Measurements from ENCODE around the gene UBE3C. TPM values are rescaled to one million over a fixed set of nuclear protein-coding genes. Genes with fewer than 3 reads are reported as not detected.

UBE3C gene
- total and polyA plus RNA-seq, 2 of the 13 experiments (the other 11 are each of a cell fraction or from before 2014, with no cell fraction given), result 27.0 to 48.2 TPM

DNA sequence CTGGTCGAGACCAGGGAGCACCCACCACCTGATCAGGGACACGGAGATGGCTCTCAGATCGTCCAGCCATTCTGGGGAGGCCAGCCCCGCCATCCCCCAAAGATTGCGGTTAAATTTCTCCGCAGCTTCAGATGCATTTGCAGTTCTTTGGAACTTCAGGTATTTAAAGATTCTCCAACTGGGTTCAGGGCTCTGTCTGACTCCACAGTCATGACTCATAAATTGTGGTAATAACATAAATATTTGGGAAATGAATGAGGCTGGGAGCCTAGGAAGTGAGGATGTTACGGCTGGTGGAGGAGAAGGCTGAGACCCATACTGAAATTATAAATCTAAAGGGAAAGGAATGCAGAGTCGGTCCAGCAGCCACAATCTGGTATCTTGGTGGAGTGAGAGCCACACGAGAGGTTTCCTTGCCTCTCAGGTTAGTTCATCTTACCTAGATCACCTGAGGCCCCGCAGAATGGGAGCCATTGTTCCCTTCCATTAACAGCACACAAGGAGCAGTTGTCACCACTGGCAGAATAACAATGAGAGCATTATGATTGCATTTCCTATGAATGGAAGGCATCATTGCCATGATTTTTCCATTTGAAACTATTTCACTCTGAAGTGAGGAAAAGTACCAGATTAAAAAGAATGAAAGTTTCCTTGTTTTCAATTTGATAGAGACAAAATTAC lies 171.4 kb downstream of the UBE3C start:
- 19% methylated on average over 6 of the region's 10 CpGs for WGBS (ENCODE audit: low lambda C conversion rate)
- BruUV-seq (replicated peaks), result no TSS peak
- Histone ChIP-seq H4K20me1 (ENCODE audit: insufficient read depth, low read length) (no peaks in the 10 kb centered on the region), H3K4me2 (ENCODE audit: low read depth, low read length) (peak overlapping the region; percentile 60), H2AFZ (ENCODE audit: low read length) (no peak overlapping the region), H3K27me3 (ENCODE audit: control insufficient read depth in 1 of 2, insufficient read depth in 2 of 2, low read length in 2 of 2) (peaks cover 3 to 14% of the 10 kb centered on the region in 2 experiments; a peak in 4 of 5 replicates), H3K4me1 (ENCODE audit: insufficient read depth, low read length) (peaks cover 25% of the 10 kb centered on the region), H3K36me3 (replicated peaks in 1 of 2; ENCODE audit: control insufficient read depth in 1 of 2, insufficient read depth in 2 of 2, low read length in 2 of 2) (no peaks in the 10 kb centered on the region), H3K9me3 (ENCODE audit: low read length) (no peaks in the 10 kb centered on the region), H3K4me3 (replicated peaks in 1 of 3; ENCODE audit: insufficient read depth in 1 of 3, low read depth in 2 of 3, low read length in 3 of 3) (peak overlapping the region in 1 of 3 experiments; percentile 44; a peak in 2 of 6 replicates), H3K9ac (ENCODE audit: insufficient read depth, low read depth, low read length) (peak overlapping the region; percentile 25; the same call in 1 of the 2 replicates), H3K27ac (ENCODE audit: extremely low read length, insufficient read depth, low read length) (no peak overlapping the region), H3K79me2 (ENCODE audit: insufficient read depth, low read length) (no peaks in the 10 kb centered on the region)
- ChIA-PET CTCF (ENCODE audit: low intra/inter-chr PET ratio, low total read pairs) (no interaction called here), POLR2A (interaction anchor here (0.8 kb wide), 1 partner anchor 10 kb away, joined by 3 read pairs; no protein-coding TSS in a partner anchor)
- DNase-seq (ENCODE audit: low spot score) (peak; percentile 74), ATAC-seq (peak; percentile 56), FAIRE-seq (no peak)
- TF ChIP-seq SOX13 (IDR thresholded peaks at IDR 0.05), result no peak
- peak in 1 of 2 experiments; percentile 75; a peak in 2 of 4 replicates for TF ChIP-seq SOX13 (CRISPR knock-in tag; conservative IDR thresholded peaks at IDR 0.05 in 1 of 2, IDR thresholded peaks at IDR 0.05 in 1 of 2)
- TF ChIP-seq SOX6 (IDR thresholded peaks at IDR 0.05), result no peak
- peak; percentile 41; the same call in 1 of the 2 replicates for TF ChIP-seq SOX6 (CRISPR knock-in tag; IDR thresholded peaks at IDR 0.05)
- peak; percentile 57; the same call in 1 of the 2 replicates for TF ChIP-seq SOX5 (CRISPR knock-in tag; IDR thresholded peaks at IDR 0.05; ENCODE audit: borderline replicate concordance)
- TF ChIP-seq EP300 (IDR thresholded peaks at IDR 0.05; ENCODE audit: low read depth in 2 of 2, low read length in 2 of 2), result no peak
- no peak for TF ChIP-seq EP300 (CRISPR knock-in tag; IDR thresholded peaks at IDR 0.05; ENCODE audit: borderline replicate concordance)
- peak; percentile 9; the same call in 1 of the 2 replicates for TF ChIP-seq ARID5B (CRISPR knock-in tag; IDR thresholded peaks at IDR 0.05)
- TF ChIP-seq SAP130 (CRISPR knock-in tag; IDR thresholded peaks at IDR 0.05; ENCODE audit: low read depth), result peak; percentile 17; the same call in 1 of the 2 replicates
- peak; percentile 39 for TF ChIP-seq FOSL2 (CRISPR knock-in tag; IDR thresholded peaks at IDR 0.05)
- TF ChIP-seq ATF2 (CRISPR knock-in tag; IDR thresholded peaks at IDR 0.05), result no peak
- in situ Hi-C loops (cut with HindIII; ENCODE audit: extremely low pct_ligation_motif_present, low pct_unique_long_range_greater_than_20kb) (no loop called here), intact Hi-C loops (cut with micrococcal nuclease; ENCODE audit: unreplicated experiment) (no loop called here)

Measured in HepG2 (cell line).